Ishikawa (cell line): ENCODE measurements around the gene SMCHD1.

ENCODE experiments used
- CEBPB ChIP-seq: IDR thresholded peaks from 2 replicates; pipeline ENCODE4 v1.6.1; 2012
- CREB1 ChIP-seq: IDR thresholded peaks from 2 replicates; pipeline ENCODE4 v1.6.1; 2012; ENCODE audit warnings: low read depth
- EGR1 ChIP-seq: IDR thresholded peaks from 2 replicates; pipeline ENCODE4 v1.6.1; 2012
- EP300 ChIP-seq: IDR thresholded peaks from 2 replicates; pipeline ENCODE4 v1.6.1; 2012; ENCODE audit warnings: borderline replicate concordance
- FOXM1 ChIP-seq: IDR thresholded peaks from 2 replicates; pipeline ENCODE4 v1.6.1; 2012; ENCODE audit warnings: low read depth, borderline replicate concordance
- NFIC ChIP-seq: IDR thresholded peaks from 2 replicates; pipeline ENCODE4 v1.6.1; 2012
- RAD21 ChIP-seq: IDR thresholded peaks from 2 replicates; pipeline ENCODE4 v1.6.1; 2012; ENCODE audit warnings: low read depth
- TAF1 ChIP-seq: IDR thresholded peaks from 2 replicates; pipeline ENCODE4 v1.6.1; 2012; ENCODE audit warnings: low read depth, mild to moderate bottlenecking
- TEAD4 ChIP-seq: IDR thresholded peaks from 2 replicates; pipeline ENCODE4 v1.6.1; 2012
- YY1 ChIP-seq: IDR thresholded peaks from 2 replicates; pipeline ENCODE4 v1.6.1; 2012; ENCODE audit warnings: low read depth
- ZBTB7A ChIP-seq: IDR thresholded peaks from 2 replicates; pipeline ENCODE4 v1.6.1; 2012; ENCODE audit warnings: low read depth
- TF ChIP-seq, protein P1 (sequence below): IDR thresholded peaks from 2 replicates; pipeline ENCODE4 v1.6.1; 2012; ENCODE audit warnings: low read depth, mild to moderate bottlenecking
- TF ChIP-seq, protein P2 (sequence below): IDR thresholded peaks from 2 replicates; pipeline ENCODE4 v1.6.1; 2012

DNA sequence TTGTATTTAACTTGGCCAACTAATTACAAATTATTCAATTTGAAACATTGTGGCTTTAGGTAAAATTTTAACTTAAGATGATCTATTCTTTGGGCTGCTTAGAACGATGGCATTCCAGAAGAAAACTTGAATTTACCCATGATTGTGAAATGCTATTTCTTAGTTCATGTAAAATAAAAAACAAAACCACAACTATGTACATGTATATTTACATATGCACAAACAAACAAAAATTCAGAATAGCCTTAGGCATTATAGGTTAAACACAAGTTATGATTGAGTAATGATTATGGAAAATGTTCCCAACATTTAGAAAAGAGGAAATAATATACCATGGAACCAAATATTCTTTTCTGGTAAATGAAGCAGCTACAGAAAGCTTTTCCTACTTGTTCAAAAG is 3.5 kb upstream of the SMCHD1 start:
- TF ChIP-seq EP300 (no peak), CREB1 (no peak), CEBPB (no peak), TAF1 (no peak), RAD21 (no peak), ZBTB7A (no peak), NFIC (no peak), YY1 (no peak), FOXM1 (no peak), TEAD4 (no peak), EGR1 (no peak)
- TF ChIP-seq, protein P1, sequence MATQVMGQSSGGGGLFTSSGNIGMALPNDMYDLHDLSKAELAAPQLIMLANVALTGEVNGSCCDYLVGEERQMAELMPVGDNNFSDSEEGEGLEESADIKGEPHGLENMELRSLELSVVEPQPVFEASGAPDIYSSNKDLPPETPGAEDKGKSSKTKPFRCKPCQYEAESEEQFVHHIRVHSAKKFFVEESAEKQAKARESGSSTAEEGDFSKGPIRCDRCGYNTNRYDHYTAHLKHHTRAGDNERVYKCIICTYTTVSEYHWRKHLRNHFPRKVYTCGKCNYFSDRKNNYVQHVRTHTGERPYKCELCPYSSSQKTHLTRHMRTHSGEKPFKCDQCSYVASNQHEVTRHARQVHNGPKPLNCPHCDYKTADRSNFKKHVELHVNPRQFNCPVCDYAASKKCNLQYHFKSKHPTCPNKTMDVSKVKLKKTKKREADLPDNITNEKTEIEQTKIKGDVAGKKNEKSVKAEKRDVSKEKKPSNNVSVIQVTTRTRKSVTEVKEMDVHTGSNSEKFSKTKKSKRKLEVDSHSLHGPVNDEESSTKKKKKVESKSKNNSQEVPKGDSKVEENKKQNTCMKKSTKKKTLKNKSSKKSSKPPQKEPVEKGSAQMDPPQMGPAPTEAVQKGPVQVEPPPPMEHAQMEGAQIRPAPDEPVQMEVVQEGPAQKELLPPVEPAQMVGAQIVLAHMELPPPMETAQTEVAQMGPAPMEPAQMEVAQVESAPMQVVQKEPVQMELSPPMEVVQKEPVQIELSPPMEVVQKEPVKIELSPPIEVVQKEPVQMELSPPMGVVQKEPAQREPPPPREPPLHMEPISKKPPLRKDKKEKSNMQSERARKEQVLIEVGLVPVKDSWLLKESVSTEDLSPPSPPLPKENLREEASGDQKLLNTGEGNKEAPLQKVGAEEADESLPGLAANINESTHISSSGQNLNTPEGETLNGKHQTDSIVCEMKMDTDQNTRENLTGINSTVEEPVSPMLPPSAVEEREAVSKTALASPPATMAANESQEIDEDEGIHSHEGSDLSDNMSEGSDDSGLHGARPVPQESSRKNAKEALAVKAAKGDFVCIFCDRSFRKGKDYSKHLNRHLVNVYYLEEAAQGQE = no peak
- TF ChIP-seq, protein P2, sequence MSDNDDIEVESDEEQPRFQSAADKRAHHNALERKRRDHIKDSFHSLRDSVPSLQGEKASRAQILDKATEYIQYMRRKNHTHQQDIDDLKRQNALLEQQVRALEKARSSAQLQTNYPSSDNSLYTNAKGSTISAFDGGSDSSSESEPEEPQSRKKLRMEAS = no peak
